VCaP (cell line): ENCODE results near the gene TSHZ1.

Experiments used
- H3K27ac ChIP-seq: fragments of 450-650 bp; 2 replicates; pipeline ENCODE4 v1.5.1; 2017
- CTCF ChIP-seq: fragments of 450-650 bp; conservative IDR thresholded peaks from 2 replicates; pipeline ENCODE4 v1.5.1; 2017; ENCODE audit warnings: mild to moderate bottlenecking, moderate library complexity

Gene TSHZ1

GRCh38 chr18:75227535-75228296, 17.1 kb downstream of the TSHZ1 start:
- no peak overlapping the region for H3K27ac ChIP-seq
- TF ChIP-seq CTCF: no peak

- no peak for TF ChIP-seq CTCF
- no peak overlapping the region for H3K27ac ChIP-seq
Observed at GRCh38 chr18:75228967-75229366, 18.4 kb downstream of the TSHZ1 start.

- no peak for TF ChIP-seq CTCF
- H3K27ac ChIP-seq: no peak overlapping the region
Observed at GRCh38 chr18:75229437-75229836, 18.8 kb downstream of the TSHZ1 start.

GRCh38 chr18:75230163-75231052, 19.8 kb downstream of the TSHZ1 start:
- no peak for TF ChIP-seq CTCF
- no peak overlapping the region for H3K27ac ChIP-seq

GRCh38 chr18:75231053-75231406, 20.4 kb downstream of the TSHZ1 start:
- H3K27ac ChIP-seq: no peak overlapping the region
- TF ChIP-seq CTCF: no peak

GRCh38 chr18:75234901-75235300, 24.3 kb downstream of the TSHZ1 start:
- H3K27ac ChIP-seq: no peak overlapping the region

More at GRCh38 chr18:75234901-75235300, 24.3 kb downstream of the TSHZ1 start:
- no peak for TF ChIP-seq CTCF
